Astrocyte (in vitro differentiated cells and primary cell): ENCODE data around the gene XPC.

ENCODE experiments used
- EZH2 ChIP-seq: IDR thresholded peaks from 2 replicates; pipeline ENCODE4 v1.6.1; 2012; ENCODE audit warnings: mild to moderate bottlenecking, low read length, inconsistent platforms; ENCODE audit not compliant: insufficient read depth
- TF ChIP-seq, protein P1 (sequence below): IDR thresholded peaks from 2 replicates; pipeline ENCODE4 v1.5.1; 2011; ENCODE audit warnings: low read depth, mild to moderate bottlenecking, inconsistent platforms, low read length, moderate library complexity; ENCODE audit not compliant: insufficient read depth

DNA sequence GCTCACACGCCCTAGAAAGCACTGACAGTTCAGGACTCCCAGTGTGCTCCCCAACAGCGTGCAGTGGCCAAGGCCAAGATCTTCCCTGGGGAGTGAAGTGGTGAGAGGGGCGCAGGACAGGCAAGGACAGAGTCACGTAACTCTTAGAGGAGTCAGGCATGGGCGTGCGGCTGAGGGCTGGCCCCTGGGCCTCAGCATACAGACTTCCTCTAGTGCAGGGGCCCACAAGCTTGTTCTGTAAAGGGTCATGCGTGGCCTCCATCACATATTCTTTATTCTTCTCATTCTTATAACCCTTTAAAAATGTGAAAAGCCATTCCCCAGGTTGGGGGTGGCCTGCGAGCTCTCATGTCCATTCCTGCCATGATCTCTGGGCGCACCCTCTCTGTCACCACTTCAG lies 28.3 kb downstream of the XPC start:
- TF ChIP-seq, protein P1, sequence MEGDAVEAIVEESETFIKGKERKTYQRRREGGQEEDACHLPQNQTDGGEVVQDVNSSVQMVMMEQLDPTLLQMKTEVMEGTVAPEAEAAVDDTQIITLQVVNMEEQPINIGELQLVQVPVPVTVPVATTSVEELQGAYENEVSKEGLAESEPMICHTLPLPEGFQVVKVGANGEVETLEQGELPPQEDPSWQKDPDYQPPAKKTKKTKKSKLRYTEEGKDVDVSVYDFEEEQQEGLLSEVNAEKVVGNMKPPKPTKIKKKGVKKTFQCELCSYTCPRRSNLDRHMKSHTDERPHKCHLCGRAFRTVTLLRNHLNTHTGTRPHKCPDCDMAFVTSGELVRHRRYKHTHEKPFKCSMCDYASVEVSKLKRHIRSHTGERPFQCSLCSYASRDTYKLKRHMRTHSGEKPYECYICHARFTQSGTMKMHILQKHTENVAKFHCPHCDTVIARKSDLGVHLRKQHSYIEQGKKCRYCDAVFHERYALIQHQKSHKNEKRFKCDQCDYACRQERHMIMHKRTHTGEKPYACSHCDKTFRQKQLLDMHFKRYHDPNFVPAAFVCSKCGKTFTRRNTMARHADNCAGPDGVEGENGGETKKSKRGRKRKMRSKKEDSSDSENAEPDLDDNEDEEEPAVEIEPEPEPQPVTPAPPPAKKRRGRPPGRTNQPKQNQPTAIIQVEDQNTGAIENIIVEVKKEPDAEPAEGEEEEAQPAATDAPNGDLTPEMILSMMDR: no peak
- no peak for TF ChIP-seq EZH2
